ENCODE data around the gene GAB1.

GRCh38 chr4:143393195-143393594 is 56.5 kb downstream of the GAB1 start:
- TF ChIP-seq, protein P1, sequence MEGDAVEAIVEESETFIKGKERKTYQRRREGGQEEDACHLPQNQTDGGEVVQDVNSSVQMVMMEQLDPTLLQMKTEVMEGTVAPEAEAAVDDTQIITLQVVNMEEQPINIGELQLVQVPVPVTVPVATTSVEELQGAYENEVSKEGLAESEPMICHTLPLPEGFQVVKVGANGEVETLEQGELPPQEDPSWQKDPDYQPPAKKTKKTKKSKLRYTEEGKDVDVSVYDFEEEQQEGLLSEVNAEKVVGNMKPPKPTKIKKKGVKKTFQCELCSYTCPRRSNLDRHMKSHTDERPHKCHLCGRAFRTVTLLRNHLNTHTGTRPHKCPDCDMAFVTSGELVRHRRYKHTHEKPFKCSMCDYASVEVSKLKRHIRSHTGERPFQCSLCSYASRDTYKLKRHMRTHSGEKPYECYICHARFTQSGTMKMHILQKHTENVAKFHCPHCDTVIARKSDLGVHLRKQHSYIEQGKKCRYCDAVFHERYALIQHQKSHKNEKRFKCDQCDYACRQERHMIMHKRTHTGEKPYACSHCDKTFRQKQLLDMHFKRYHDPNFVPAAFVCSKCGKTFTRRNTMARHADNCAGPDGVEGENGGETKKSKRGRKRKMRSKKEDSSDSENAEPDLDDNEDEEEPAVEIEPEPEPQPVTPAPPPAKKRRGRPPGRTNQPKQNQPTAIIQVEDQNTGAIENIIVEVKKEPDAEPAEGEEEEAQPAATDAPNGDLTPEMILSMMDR (IDR thresholded peaks at IDR 0.05): no peak
- no peak for TF ChIP-seq POLR2A (IDR thresholded peaks at IDR 0.05)

Measured in vagina (tissue), 2 donors.